MM.1S (cell line): ENCODE measurements around the gene RASL10A.

Experiments used
- CTCF ChIP-seq: fragments of 300-600 bp; sonication (generic); IDR thresholded peaks from 2 replicates; pipeline ENCODE4 v1.5.1; 2016; ENCODE audit warnings: antibody characterized with exemption, low read length, mixed read lengths
- EZH2 ChIP-seq: fragments of 300-600 bp; sonication (generic); optimal IDR thresholded peaks from 2 replicates; pipeline ENCODE3; 2017; ENCODE audit warnings: low read depth, mild to moderate bottlenecking, antibody characterized with exemption, low read length, mixed read lengths
- EZH2phosphoT487 ChIP-seq: fragments of 300-600 bp; sonication (generic); IDR thresholded peaks from 2 replicates; pipeline ENCODE4 v1.6.1; 2018; ENCODE audit warnings: antibody characterized with exemption, low read length

DNA sequence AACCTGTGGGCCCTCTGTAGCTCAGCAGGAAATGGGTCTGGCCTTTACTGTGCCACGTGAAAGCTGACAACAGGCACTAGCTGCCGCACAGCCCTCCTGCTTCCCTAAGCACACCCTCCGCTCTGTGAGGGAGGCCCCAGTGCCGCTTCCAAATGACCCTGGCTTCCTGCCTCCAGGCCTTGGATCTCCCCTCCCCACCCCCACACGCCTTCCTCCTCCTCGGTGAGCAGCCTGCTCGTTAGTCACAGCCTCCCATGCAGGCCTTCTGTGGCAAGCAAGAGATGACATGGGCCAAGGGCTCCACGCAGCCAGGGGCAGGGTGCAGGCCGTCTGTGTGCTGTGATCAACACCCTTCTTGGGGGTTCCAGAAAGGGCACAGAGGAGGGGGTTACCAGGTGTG is 15.3 kb upstream of the RASL10A start:
- TF ChIP-seq EZH2 (no peak), CTCF (no peak), EZH2phosphoT487 (no peak)
